ENCODE results near the gene FANCC.

- TF ChIP-seq KDM5A (IDR thresholded peaks at IDR 0.05; ENCODE audit: low read length), result no peak
- no peak for TF ChIP-seq CTCF (IDR thresholded peaks at IDR 0.05; ENCODE audit: control extremely low read depth in 1 of 3, insufficient read depth in 1 of 3, low read depth in 1 of 3, low read length in 3 of 3)
- TF ChIP-seq SIN3A (conservative IDR thresholded peaks at IDR 0.05 in 1 of 2, IDR thresholded peaks at IDR 0.05 in 1 of 2; ENCODE audit: low read depth in 1 of 2, low read length in 2 of 2), result no peak
- no peak for TF ChIP-seq RBBP5 (IDR thresholded peaks at IDR 0.05; ENCODE audit: borderline replicate concordance, low read depth, low read length)
- no peak for TF ChIP-seq POLR2AphosphoS5 (IDR thresholded peaks at IDR 0.05; ENCODE audit: low read depth, low read length)
- no peak for TF ChIP-seq POLR2A (IDR thresholded peaks at IDR 0.05; ENCODE audit: control extremely low read depth in 1 of 2, low read depth in 2 of 2, low read length in 2 of 2)
- TF ChIP-seq CBX5 (IDR thresholded peaks at IDR 0.05; ENCODE audit: low read depth, low read length), result no peak
- TF ChIP-seq EZH2 (IDR thresholded peaks at IDR 0.05; ENCODE audit: low read depth, low read length, severe bottlenecking), result no peak
- TF ChIP-seq CHD2 (IDR thresholded peaks at IDR 0.05; ENCODE audit: low read length), result no peak
- TF ChIP-seq JUN (IDR thresholded peaks at IDR 0.05; ENCODE audit: low read depth, low read length), result no peak
- TF ChIP-seq ATF3 (IDR thresholded peaks at IDR 0.05; ENCODE audit: insufficient read depth, low read depth, low read length), result no peak
- no peak for TF ChIP-seq USF2 (IDR thresholded peaks at IDR 0.05; ENCODE audit: low read length)
- TF ChIP-seq PHF8 (conservative IDR thresholded peaks at IDR 0.05; ENCODE audit: low read depth, low read length), result no peak
- TF ChIP-seq FOSL1 (IDR thresholded peaks at IDR 0.05; ENCODE audit: insufficient read depth, low read depth, low read length), result no peak
Measured at GRCh38 chr9:95132366-95133324, 184.9 kb downstream of the FANCC start.
